ENCODE results near the gene KCND3.

Gene KCND3

DNA sequence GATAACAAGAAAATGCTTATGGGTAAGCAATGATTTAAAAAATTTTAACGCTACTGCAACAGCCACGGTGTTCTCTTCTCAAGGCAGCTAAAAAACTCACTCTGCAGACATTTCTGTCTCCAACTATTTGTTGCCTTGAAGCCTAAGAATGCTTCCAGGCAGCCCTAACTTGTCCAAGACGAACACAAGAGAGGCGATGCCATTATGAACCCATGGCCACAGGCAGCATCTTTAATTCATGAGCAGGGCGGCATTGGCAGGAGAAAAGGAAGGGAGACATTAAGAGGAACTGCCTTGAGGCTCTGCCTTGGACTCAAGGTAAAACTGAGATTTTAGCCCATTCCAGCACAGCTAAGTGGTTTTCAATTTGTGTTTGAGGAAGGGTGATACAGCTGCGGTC is 67.5 kb downstream of the KCND3 start:
- in situ Hi-C loops (cut with MboI; ENCODE audit: low sequenced_read_pairs): no loop called here

DNA sequence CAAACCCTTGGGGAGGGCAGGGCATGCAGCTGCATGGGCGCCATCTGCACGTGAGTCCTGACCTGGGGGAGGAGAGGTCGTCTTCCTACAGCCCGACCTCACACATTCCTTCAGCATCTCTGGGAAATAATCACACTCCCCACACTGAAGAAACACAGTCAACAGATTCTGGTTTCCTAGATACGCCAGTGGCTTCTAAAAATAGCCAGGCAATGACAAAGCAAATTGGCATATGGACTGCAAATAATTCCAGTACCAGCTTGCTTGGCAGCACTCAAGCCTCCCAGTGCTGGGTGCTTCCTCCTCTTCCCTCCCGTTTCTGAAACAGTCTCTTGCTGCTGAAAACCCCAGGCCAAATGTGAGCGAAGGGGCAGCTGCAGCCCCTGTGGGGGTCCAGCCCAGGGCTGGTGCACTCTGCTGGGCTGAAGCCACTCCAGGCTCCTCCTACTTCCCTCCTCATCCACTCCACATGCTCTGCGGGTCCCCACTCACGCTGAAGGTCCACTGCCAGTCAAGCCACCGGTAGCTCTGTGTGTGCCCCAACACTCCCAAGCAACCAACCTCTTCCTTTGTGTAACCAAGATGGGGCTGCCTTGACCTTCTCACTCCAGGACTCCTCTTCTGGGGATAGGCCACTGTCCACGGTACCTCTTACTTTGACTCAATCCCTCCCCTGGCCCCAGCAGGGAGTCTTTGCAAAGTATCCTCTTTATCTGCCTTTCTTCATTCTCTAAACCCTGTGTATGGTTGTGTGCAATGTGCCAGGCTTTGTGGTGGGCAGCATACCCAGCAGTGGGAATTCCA is 69.0 kb downstream of the KCND3 start:
- in situ Hi-C loops (cut with MboI; ENCODE audit: low sequenced_read_pairs): no loop called here

DNA sequence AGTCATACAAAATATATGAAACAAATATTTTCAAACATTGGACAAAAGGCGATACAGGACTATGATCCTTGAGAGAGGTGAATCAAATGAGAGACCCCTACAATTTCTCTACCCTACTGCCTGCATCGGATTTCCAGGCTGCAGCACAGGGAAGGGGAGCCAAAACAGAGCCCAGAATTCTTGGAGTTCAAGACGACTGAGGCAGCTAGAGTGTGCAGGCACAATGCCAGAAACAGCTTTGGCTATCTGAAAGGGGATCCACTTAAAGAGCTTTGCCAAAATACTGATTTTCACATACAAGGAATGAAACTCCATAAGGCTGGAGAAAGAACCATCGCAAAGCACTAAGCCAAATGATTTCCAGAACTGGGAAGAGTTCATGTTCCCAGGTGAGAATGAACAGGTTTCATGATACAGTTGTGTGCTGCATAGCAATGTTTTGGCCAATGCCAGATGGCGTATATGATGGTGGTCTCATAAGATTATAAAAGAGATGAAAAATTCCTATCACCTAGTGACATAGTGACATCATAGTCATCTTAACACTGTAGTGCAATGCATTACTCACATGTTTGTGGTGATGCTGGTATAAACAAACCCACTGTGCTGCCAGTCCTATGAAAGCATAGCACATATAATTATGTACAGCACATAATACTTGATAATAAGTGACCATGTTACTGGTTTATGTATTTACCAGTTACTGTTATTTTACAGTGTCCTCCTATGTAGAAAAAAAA is 77.5 kb downstream of the KCND3 start:
- in situ Hi-C loops (cut with MboI; ENCODE audit: low sequenced_read_pairs): no loop called here

DNA sequence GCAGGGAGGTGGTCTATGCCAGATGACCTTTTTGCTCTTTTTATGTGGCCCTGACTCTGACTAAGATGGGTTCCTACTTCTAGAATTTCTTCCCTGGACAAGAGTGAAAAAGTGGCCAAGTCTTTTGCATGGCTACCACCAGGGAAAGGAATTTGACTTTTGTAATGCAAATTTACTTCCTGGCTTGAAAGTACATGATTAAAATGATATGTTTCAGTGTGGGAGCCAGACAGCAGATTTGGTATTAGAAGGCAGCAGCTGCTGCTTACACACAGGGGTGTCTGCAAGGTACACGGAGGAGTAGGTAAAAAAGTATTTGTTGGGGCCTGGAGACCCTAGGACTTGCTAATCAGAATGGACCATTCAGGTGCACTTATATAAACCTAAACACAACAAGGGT is 78.4 kb downstream of the KCND3 start:
- in situ Hi-C loops (cut with MboI; ENCODE audit: low sequenced_read_pairs): no loop called here

DNA sequence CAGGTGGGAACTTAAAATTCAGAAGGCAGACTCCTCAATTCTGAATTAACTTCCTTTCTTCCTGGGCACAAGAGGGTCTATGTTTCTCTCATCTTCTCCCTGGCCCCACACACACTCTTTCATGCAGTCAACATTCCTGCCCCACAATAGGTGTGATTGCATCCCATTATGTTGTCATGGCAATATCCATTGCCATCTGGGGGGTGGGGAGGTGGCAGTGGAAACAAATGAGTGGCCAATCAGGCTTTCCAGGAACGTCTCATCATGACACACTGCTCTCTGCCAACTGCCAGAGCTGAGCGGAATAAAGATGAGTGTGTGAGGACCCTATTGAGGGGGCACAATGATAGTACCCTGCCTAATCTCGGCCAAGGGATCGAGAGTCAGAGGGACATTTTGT is 80.4 kb downstream of the KCND3 start:
- in situ Hi-C loops (cut with MboI; ENCODE audit: low sequenced_read_pairs): no loop called here

DNA sequence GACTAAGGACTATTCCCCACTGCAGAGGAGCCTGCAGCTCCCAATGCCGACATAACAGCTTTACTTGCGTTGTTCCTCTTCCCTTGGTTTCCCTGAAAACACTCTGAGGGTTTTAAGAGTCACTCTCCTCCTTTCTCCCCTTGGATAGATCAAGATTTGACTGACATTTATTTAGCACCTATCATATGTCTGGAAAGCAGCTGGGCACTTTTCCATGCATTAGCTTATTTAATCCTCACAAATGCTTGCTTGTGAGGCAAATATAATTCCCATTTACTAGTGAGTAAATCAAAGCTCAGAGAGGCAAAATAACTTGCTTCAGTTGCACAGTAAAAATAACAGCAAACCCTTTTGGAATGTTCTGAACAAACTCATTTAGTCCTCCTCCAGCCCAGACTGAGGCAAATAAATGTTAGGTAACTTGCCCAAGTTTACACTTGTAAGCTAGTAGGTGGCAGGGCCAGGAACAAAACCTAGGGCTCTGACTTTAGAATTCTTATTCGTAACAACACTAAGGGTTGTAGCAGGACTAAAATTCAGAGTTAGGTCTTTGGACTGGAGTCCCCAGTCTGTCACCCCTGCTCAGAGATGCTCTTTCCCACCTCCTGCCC is 81.4 kb downstream of the KCND3 start:
- in situ Hi-C loops (cut with MboI; ENCODE audit: low sequenced_read_pairs): no loop called here

DNA sequence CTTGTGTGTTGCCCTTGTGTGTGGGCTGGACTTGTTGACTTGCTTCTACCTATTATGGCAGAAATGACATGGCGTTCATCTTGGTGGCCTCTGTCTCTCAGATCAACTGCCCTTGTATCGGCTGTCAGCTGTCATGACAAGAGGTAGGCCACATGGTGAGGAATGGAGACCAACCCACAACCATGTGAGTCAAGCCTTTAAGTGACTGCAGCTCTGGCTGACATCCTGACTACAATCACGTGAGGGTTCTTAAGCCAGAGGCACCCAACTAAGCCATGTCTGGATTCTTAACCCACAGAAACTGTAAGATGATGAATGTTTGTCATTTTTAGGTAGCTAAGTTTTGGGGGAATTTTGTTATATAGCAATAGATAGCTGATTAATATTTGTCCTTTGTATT is 82.1 kb downstream of the KCND3 start:
- in situ Hi-C loops (cut with MboI; ENCODE audit: low sequenced_read_pairs): no loop called here

DNA sequence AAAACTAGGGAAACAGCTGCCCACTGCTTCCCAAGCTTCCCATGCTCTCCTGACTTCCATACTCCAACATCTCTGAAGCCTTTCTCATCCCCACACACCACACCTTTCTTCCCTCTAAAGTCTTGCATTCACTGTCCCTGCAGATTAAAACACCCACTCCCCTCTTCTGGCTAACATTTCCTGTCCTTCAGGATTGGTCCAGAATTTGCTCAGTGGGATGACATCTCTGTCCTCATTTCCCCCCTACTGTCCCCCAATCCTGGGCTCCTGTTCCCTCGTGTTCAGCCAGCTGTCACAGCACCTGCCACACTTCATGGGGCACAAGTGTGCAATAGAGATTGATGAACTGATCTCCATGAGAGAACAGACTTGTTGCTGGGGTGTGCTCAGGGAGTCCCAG is 82.7 kb downstream of the KCND3 start:
- in situ Hi-C loops (cut with MboI; ENCODE audit: low sequenced_read_pairs): no loop called here

DNA sequence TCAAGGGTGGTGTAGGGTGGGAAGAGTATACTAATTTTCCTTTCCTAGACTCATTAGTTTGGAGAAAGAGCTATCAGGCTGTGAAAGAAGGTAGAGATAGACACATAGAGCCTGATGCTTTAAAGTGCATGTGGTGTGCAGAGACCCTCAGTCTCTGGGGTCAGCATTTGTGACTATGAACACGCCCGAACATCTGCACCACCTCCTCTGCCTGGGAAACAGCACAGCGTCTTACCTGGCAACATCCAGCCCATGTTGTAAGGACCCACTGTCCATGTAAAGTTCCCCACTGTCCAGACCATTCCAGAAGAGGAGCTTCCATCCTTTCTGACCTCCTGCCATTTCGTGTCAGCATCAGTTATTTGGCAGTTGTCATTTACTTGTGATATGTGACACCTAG is 83.4 kb downstream of the KCND3 start:
- in situ Hi-C loops (cut with MboI; ENCODE audit: low sequenced_read_pairs): no loop called here

DNA sequence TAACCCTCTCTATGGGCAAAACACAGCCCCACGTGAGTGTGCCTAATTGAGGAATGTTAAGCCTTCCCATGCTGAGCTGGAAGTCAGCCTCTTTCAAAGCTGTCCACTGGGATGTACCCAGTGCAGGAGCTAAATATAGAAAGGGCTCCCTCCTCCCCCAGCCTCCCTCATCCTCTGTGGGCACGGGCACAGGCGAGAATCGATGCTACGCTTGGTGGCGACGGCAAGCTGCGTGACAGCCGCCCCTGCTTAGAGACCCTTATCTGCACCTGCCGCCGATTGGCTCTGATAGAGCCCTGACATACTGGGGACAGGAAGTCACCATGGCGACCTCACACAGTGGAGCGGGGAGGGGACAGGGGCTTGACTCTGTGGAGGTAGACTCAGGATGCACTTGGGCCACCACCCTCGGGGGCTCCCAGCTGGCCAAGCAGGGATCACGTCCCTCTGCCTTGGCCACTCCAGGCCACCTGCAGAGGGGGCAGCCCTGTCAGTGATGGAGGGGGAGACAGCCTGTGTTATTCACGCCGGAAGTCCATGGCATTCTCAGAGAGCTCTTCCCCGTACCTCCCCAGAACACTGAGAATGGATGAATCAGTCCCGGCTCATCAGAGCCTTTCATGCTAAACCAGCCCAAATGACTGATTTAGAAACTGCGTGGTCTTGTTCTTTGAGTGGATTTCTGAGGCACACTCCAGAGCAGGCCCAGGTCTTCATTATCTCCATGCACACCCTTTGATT is 84.8 kb downstream of the KCND3 start:
- in situ Hi-C loops (cut with MboI; ENCODE audit: low sequenced_read_pairs): no loop called here

DNA sequence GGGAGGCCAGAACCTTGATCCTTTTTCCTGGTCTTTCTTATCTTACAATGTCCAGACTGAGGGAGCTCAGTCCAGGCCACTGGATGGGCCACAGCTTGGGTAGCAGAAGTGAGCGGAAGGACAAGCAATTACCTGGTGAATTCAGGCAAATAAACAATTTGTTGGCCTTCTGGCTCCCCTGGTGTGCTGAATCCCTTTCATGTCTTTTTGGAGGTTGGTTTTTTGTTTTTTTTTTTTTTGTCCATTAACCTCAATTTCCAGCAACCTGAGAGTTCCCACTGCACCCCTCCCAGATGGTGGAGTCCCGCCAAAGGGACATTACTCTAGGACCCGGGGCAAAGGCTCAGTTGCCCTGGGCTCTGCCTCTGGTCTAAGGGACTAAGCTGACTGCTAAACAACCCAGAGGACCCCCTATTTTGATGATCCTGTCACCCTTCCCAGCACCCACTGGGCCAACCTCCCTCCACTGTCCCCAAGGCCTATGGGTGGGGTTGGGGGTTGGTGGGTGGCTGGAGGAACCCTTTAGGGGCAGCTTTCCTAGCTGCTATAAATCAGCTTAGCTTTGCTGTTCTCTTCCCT is 85.5 kb downstream of the KCND3 start:
- in situ Hi-C loops (cut with MboI; ENCODE audit: low sequenced_read_pairs): no loop called here

DNA sequence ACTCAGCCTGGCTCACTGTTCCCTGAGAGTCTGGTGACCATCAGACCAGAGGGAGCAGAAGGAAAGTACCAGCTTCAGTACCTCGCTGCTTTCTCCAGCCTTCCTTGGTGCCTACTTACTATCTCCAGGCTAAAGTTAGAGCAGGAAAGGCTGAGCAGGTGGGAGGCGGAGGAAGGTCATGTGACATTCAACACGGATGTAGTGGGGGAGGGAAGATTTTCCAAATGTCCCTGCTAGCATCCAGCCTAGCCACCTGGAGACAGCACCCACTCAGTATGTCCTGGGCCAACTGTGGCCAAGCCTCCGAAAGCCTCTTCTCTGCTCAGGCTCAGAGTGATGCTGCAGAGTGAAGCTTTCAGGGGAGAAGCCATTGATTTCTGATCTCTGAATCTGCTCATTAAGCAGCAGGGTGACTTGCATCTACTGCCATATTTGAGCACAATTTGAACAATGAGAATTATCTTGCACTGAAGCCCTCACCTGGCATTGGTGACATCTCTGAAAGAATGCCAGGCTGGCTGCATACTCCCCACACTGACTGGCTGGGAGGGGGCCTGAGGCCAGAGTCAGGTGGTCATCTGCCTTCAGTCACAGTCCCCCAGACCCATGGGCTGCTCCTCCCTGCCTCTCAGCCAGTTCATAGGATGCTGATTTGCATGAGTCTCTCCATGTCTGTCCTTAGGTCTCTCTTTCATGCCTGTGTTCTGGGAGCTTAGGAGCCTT is 86.2 kb downstream of the KCND3 start:
- in situ Hi-C loops (cut with MboI; ENCODE audit: low sequenced_read_pairs): no loop called here

DNA sequence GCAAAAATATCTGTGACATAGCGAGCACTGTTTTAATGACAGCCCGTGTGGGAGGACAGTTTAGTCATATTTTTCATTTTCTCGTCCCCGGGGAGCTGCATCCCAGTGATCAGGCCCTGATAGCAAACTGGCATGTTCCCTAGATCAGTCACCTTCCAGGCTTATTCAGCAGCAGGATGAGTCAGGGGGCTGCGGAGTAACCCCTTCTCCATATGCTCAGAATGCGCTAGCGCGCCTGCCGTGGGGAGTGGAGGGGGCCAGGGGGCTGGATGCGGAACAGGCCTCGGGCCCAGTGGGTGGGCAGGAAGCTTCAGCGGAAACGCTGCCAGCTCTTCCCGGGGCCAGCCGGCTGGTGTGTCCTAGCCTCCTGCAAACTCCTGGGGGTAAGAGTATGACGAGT is 94.0 kb downstream of the KCND3 start:
- in situ Hi-C loops (cut with MboI; ENCODE audit: low sequenced_read_pairs): no loop called here

DNA sequence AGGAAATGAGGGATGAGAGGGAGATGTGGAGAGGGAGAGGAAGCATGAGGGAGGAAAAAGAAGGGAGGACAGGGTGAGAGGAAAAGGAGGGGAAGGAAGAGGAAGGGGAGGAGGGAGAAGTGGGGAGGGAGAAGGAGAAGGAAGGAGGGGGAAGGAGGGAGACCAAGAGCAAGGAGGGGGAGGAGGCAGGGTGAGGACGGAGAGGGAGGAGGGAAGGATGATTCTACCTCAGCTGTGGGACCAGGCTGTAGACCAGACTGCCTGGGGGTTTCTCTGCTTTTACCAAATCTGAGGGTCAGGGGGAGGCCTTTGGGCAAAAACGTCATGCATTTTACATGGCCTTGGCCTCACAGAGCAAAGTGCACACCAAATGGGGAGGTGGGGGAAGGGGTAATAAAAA is 94.5 kb downstream of the KCND3 start:
- in situ Hi-C loops (cut with MboI; ENCODE audit: low sequenced_read_pairs): no loop called here

DNA sequence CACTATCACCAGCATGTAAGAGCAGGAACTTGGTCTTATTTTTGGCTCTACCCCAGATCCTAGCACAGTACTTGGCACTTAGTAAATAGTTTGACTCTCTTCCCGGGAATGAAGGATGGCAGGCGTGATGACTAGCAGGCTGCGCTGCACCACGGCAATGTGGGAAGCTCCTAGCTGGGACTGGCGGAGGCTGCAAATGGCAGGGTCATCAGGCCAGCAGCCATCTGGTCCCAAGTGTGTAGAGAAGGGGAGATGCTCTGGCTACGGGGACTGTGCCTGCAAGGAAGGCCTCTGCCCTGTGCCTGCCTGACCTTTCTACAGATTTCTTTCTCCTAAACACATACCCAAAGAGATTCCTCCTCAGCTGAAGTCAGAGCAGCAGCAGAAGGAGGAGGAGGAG is 95.0 kb downstream of the KCND3 start:
- in situ Hi-C loops (cut with MboI; ENCODE audit: low sequenced_read_pairs): no loop called here

DNA sequence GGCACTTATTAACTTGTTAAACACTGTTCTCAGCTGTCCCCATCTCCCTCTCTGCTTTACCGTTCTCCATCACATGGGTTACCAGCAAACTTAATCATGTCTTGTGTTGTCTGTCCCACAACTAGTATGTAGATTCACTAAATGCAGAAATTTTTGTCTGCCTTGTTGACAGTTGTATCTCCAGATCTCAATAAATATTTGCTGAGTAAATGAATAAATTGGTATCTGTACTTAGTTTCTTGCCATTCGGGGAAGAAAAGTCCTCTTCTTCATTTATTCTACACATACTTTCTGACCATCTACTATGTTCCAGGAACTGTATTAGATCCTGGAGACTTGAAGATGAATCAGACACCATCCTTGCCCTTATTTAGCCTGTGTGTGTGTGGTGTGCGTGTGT is 97.9 kb downstream of the KCND3 start:
- in situ Hi-C loops (cut with MboI; ENCODE audit: low sequenced_read_pairs): no loop called here

DNA sequence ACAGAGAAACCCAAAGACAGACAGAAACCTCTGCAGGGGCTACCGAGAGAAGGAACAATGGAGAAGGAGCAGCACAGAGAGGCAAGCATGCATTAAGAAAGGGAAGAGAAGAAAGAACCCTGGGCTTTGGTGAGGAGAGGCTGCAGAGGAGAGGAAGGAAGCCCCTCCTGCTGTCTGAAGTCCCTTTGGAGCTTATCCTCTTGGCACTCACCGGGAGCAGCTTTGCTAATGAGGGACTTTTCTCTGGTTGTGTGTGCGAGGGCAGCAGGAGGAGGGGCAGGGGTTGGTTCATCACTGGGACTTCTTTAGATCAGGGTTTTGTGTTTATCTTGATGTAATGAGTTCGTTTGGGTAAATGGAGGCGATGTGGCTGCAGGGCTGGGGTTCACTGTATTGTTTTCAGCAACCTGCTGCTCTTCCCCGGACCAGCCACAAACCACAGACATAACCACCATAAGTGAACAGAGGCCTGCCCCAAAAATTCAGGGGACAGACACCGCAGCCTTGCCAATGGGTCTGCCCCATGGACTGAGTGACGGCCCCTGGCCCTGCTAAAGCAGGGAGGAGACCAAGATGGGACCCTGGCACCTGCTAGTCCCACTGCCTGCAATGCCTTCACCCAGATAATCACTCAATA is 100.6 kb downstream of the KCND3 start:
- in situ Hi-C loops (cut with MboI; ENCODE audit: low sequenced_read_pairs): no loop called here

DNA sequence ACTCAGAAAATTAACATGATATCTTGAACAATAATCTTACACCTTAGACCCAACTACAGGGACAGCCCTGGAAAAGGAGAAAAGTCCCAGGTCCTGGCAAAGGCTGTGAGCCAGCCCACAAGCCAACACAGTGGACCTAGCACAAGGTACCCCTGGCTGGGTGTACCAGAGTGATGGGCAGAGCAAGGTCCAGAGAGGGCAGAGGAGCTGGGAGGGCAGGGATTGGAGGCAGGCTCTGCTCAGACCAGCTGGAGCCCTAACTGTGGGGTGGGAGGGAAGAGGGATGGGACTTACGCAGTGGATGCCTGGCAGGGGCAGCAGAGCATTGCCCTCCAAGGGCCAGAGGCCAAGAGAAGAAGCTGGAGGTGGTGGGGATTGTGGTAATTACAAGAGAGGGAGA is 101.6 kb downstream of the KCND3 start:
- in situ Hi-C loops (cut with MboI; ENCODE audit: low sequenced_read_pairs): no loop called here

DNA sequence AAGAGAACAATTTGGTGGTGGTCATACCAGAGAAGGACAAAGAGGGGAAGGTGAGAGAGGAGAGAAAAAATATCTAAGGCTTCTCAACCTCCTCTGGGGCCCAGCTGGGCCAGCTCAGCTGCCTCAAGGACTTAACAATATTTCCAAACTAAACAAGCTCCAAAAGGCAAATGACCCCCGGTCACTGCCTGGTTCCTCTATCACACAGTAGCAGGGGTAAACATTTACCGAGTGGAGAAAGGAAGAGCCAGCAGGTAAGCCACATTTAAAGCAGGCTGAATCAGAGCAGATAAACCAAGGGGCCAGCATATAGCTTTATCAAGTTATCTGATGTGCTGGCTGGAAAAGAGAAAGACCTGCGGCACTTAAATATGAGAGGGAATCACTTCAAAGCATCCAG is 102.1 kb downstream of the KCND3 start:
- in situ Hi-C loops (cut with MboI; ENCODE audit: low sequenced_read_pairs): no loop called here

DNA sequence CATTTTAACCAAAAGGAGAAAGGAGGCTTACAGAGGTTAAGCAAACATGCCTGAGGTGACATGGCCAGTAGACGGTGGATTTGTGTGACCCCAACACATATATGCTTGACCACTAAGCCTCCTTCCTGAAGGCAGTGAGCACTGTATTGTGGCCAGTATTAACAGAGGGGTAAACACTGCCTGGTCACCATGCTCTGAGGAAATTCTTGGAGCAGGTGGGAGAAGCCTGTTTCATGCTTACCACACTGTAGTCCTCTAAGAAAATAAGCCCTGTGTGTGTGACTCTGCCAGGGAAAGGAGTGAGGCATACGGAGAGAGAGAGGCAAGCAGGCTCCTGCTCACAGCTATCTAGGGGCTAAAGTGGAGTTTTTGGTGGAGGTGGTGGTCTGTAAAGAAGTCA is 102.7 kb downstream of the KCND3 start:
- in situ Hi-C loops (cut with MboI; ENCODE audit: low sequenced_read_pairs): no loop called here

Measured in HL-60/S4 treated with retinoic acid at 250 ng/mL for 4 days and 3 days (cell line).